Stimulated activated effector memory CD8-positive, alpha-beta T cell treated with anti-CD3 and anti-CD28 coated beads, Interleukin-12 subunit alpha, Interleukin-12 subunit beta, amount 100 ng/mL, for 72 hours (primary cell): ENCODE results near the gene SPRED2.

Experiments used
- ATAC-seq: fragments of 150-1000 bp; cut with Tn5 transposase; 2 replicates; pipeline ENCODE4 v1.10.0; 2021
- DNase-seq, 2 donors: peaks; one replicate each; pipeline ENCODE4 v3.0.0; 2021 to 2022; ENCODE audit warnings: low spot score in 2 of 2
- H3K27ac Mint-ChIP-seq: one replicate; pipeline ENCODE4 v1.8.0; 2022; ENCODE audit warnings: mild to moderate bottlenecking, mixed read lengths
- H3K36me3 Mint-ChIP-seq: one replicate; pipeline ENCODE4 v1.8.0; 2022; ENCODE audit warnings: mild to moderate bottlenecking, mixed read lengths
- H3K4me1 Mint-ChIP-seq: one replicate; pipeline ENCODE4 v1.8.0; 2022; ENCODE audit warnings: mixed read lengths
- H3K4me3 Mint-ChIP-seq: one replicate; pipeline ENCODE4 v1.8.0; 2022; ENCODE audit warnings: mild to moderate bottlenecking, mixed read lengths
- H3K9me3 Mint-ChIP-seq: one replicate; pipeline ENCODE4 v1.8.0; 2022; ENCODE audit warnings: mixed read lengths

Gene SPRED2

DNA sequence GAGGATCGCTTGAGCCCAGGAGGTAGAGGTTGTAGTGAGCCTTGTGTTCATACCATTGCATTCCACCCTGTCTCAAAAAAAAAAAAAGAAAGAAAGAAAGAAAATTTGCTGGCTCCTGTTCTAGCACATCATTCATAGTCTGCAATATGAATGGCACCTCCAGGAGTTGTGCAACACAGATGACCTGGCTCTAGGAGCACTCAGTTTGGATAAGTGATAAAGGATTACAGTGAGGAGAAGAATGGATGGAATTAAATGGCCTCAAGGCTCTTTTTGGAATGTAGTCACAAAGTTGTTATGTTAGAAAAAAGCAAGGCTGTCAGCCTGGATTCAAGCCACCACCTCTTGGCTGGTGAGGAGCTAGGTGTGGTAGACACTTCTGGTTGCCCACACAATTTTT lies 21.5 kb upstream of the SPRED2 start:
- H3K27ac Mint-ChIP-seq, result no peak overlapping the region
- H3K36me3 Mint-ChIP-seq, result no peaks in the 10 kb centered on the region

GRCh38 chr2:65452150-65452895 lies 19.9 kb upstream of the SPRED2 start:
- ATAC-seq, result no peak
- Mint-ChIP-seq H3K4me1 (no peaks in the 10 kb centered on the region), H3K27ac (no peak overlapping the region), H3K4me3 (no peak overlapping the region), H3K36me3 (no peaks in the 10 kb centered on the region), H3K9me3 (no peaks in the 10 kb centered on the region)
- no peak for DNase-seq

More for the DNA sequence above, 21.5 kb upstream of the SPRED2 start:
- DNase-seq (no peak), ATAC-seq (no peak)
- H3K4me1 Mint-ChIP-seq, result no peaks in the 10 kb centered on the region
- H3K4me3 Mint-ChIP-seq, result no peak overlapping the region
- H3K9me3 Mint-ChIP-seq, result no peaks in the 10 kb centered on the region

DNA sequence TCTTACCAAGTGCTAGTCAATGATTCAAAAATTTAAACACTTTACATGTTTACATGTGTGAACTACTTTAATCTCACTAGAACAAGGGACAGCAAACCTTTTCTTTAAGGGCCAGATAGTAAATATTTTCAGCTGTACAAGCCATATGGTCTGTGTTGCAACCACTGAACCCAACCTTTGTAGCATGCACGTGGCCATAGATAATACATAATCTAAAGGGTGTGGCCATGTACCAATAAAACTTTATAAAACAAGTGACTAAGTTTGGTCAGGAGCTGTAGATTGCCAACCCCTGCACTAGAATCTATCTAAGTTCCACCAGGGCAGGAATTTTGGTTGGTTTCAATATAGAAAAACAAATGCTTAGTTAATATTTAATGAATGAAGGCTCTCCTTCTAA lies 18.4 kb upstream of the SPRED2 start:
- Mint-ChIP-seq H3K9me3 (no peaks in the 10 kb centered on the region), H3K36me3 (no peaks in the 10 kb centered on the region), H3K27ac (no peak overlapping the region), H3K4me1 (no peaks in the 10 kb centered on the region), H3K4me3 (no peak overlapping the region)
- no peak for DNase-seq
- no peak for ATAC-seq

- Mint-ChIP-seq H3K9me3 (no peaks in the 10 kb centered on the region), H3K4me3 (no peak overlapping the region), H3K27ac (no peak overlapping the region), H3K36me3 (no peaks in the 10 kb centered on the region), H3K4me1 (no peaks in the 10 kb centered on the region)
- DNase-seq (no peak), ATAC-seq (no peak)
These were observed 18.0 kb upstream of the SPRED2 start for GRCh38 chr2:65450393-65450792.

GRCh38 chr2:65443509-65444186 lies 11.2 kb upstream of the SPRED2 start:
- Mint-ChIP-seq H3K27ac (no peak overlapping the region), H3K36me3 (no peaks in the 10 kb centered on the region), H3K4me1 (peaks cover 6% of the 10 kb centered on the region), H3K4me3 (no peak overlapping the region), H3K9me3 (peaks cover 2% of the 10 kb centered on the region)
- DNase-seq (no peak), ATAC-seq (no peak)

- H3K27ac Mint-ChIP-seq, result no peak overlapping the region
These were observed 10.1 kb upstream of the SPRED2 start for GRCh38 chr2:65442420-65443020.

DNA sequence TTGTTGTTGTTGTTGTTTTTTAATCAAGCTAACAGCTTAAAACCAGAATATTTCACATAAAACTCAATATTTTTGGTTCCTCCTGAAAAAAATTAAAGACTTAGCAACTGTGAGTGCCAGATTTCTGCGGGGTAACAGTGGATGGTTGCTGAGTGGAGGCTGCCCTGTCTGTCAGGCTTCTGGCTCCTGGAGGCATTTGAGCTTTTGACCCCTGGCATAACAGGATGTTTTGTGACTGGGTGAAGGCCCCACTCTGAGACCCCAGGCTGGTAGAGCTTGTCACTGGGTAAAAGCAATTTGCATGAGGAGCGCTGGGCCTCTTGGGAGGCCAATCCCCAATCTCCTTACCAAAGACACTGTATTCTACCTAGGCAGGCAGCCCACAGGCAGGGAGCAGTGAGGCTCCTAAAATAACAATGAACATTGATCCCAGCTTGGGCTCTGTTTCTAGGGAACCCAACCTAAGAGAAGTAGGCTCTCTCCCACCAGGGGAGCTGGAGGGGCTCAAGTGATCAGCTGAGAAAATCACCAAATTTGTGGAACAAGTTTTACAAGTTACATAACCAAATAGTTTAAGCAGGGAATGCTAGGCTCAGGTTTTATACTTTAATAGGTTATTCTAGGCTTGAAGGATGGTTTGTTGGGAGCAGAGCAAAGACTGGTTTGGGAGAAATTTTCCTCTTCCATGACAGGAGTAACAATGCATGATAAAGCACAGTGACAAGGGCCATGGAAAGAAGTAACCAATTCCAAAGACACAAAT lies 5.9 kb upstream of the SPRED2 start:
- no peak for ATAC-seq
- H3K4me3 Mint-ChIP-seq, result no peak overlapping the region
- H3K27ac Mint-ChIP-seq, result no peak overlapping the region
- H3K36me3 Mint-ChIP-seq, result peaks cover 6% of the 10 kb centered on the region
- peaks cover 2% of the 10 kb centered on the region for H3K9me3 Mint-ChIP-seq
- no peak for DNase-seq
- H3K4me1 Mint-ChIP-seq, result peaks cover 35% of the 10 kb centered on the region

More at GRCh38 chr2:65442420-65443020, 10.1 kb upstream of the SPRED2 start:
- Mint-ChIP-seq H3K4me1 (peaks cover 9% of the 10 kb centered on the region), H3K9me3 (peaks cover 2% of the 10 kb centered on the region), H3K4me3 (no peak overlapping the region), H3K36me3 (no peaks in the 10 kb centered on the region)
- no peak for DNase-seq
- ATAC-seq, result no peak

DNA sequence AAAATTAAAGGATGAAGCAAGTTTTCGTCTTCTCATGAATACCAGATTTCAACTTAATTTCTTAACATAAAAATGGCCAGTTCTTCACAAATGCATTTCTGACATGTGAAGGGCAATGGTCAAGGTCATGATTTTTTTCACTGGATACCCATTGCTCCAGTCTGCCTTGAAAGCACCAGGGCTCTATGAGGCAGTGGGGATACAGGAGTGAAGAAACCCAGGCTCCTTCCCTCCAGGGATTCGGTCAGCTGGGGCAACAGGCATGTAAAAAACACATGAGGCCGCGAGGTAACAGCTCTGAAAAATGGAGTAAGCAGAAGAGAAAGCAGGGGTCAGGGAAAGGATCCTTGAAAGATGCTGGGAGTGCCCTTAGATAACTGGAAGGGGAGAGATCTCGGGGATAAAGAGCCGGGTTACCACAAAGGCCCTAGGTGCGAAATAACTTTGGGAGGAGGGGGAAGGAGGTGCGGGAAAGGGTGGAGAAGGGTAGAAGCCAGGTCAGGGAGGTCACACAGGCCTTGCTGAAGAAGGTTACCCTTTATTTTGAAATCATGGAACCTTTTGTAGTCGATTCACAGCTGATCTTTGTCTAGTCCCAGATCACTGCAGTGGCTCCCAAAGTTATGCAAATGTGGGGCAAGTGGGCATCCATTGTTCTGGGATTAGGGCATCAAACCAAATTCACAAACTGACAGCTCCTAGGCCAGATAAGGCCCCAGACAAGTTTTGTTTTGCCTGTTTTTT lies 5.2 kb upstream of the SPRED2 start:
- Mint-ChIP-seq H3K4me1 (peaks cover 35% of the 10 kb centered on the region), H3K4me3 (peak overlapping the region; percentile 93), H3K9me3 (peaks cover under 1% of the 10 kb centered on the region), H3K36me3 (peaks cover 12% of the 10 kb centered on the region), H3K27ac (no peak overlapping the region)
- ATAC-seq (no peak), DNase-seq (no peak)

- DNase-seq, result peak in 1 of 2 donors; percentile 81
- Mint-ChIP-seq H3K27ac (peak overlapping the region; percentile 78), H3K36me3 (peaks cover 16% of the 10 kb centered on the region), H3K4me3 (peak overlapping the region; percentile 93), H3K4me1 (peaks cover 32% of the 10 kb centered on the region), H3K9me3 (no peaks in the 10 kb centered on the region)
- peak; percentile 92 for ATAC-seq
These were observed 4.4 kb upstream of the SPRED2 start for GRCh38 chr2:65436824-65437221.

- peak overlapping the region; percentile 93 for H3K4me3 Mint-ChIP-seq
- no peaks in the 10 kb centered on the region for H3K9me3 Mint-ChIP-seq
- ATAC-seq (peak; percentile 33), DNase-seq (peak in 1 of 2 donors; percentile 71)
- H3K27ac Mint-ChIP-seq, result peak overlapping the region; percentile 78
- peaks cover 16% of the 10 kb centered on the region for H3K36me3 Mint-ChIP-seq
- peaks cover 28% of the 10 kb centered on the region for H3K4me1 Mint-ChIP-seq
These were observed 3.9 kb upstream of the SPRED2 start for GRCh38 chr2:65436169-65436823.

- no peaks in the 10 kb centered on the region for H3K9me3 Mint-ChIP-seq
- peak; percentile 33 for ATAC-seq
- peak overlapping the region; percentile 78 for H3K27ac Mint-ChIP-seq
- peak overlapping the region; percentile 93 for H3K4me3 Mint-ChIP-seq
- H3K4me1 Mint-ChIP-seq, result peaks cover 29% of the 10 kb centered on the region
- peaks cover 16% of the 10 kb centered on the region for H3K36me3 Mint-ChIP-seq
- DNase-seq, result peak; percentile 42 to 78
These were observed 3.3 kb upstream of the SPRED2 start for GRCh38 chr2:65435625-65436168.

DNA sequence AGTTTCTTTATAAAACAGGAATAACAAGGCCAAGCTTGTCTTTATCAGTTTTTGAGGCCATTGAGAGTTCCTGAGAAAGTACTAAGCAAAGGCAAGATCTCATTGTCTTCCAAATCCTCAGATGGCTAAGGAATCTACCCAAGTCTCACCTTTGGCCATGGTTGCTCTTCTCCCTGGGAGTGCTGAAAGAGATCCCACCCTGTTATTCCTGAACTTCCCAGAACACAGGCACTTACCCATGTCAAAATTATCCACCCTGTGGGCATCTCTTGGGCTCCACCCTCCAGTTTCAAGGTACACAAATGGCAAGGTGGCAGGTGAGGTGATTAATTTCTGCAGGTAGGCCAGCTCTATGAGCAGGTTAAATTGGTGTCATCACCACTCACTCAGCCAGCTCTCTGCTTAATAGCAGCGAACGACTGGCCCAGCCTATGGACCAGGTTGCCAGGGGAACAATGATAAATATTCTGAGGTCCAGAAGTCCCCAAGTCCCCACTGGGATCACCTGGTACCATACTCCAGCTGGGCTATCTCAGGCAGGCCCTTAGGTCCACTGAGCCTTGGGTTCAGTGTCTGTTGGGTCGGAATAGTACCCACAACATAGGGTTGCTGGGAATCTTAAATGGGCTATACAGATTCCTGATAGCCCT lies 2.3 kb upstream of the SPRED2 start:
- no peak overlapping the region for H3K27ac Mint-ChIP-seq
- ATAC-seq (no peak), DNase-seq (no peak)
- H3K9me3 Mint-ChIP-seq, result no peaks in the 10 kb centered on the region
- H3K4me3 Mint-ChIP-seq, result peak overlapping the region; percentile 93
- peaks cover 16% of the 10 kb centered on the region for H3K36me3 Mint-ChIP-seq
- peaks cover 36% of the 10 kb centered on the region for H3K4me1 Mint-ChIP-seq

- no peaks in the 10 kb centered on the region for H3K9me3 Mint-ChIP-seq
- DNase-seq (peak in 1 of 2 donors; percentile 77), ATAC-seq (peak; percentile 60)
- H3K4me1 Mint-ChIP-seq, result peaks cover 25% of the 10 kb centered on the region
- H3K4me3 Mint-ChIP-seq, result peak overlapping the region; percentile 88
- peaks cover 12% of the 10 kb centered on the region for H3K36me3 Mint-ChIP-seq
- H3K27ac Mint-ChIP-seq, result peak overlapping the region; percentile 85
These were observed 775 bp downstream of the SPRED2 start for GRCh38 chr2:65431421-65432226.
